ENCODE data around the gene DAGLB. TPM values are rescaled to one million over a fixed set of nuclear protein-coding genes. Genes with fewer than 3 reads are reported as not detected.

DAGLB gene
- total RNA-seq, 1 experiment from 2014 or later, result 29.5 TPM

GRCh38 chr7:6446838-6447580, 745 bp downstream of the DAGLB start:
- peak; percentile 96 for DNase-seq (ENCODE audit: unreplicated experiment)
- no peak for TF ChIP-seq CTCF (IDR thresholded peaks at IDR 0.05; ENCODE audit: unreplicated experiment)
- intact Hi-C loops (cut with micrococcal nuclease), result no loop called here
- Mint-ChIP-seq H3K36me3 (ENCODE audit: insufficient read depth, unreplicated experiment) (peaks cover 53% of the 10 kb centered on the region), H3K4me1 (ENCODE audit: insufficient read depth, unreplicated experiment) (peaks cover 28% of the 10 kb centered on the region), H3K4me3 (ENCODE audit: unreplicated experiment) (peak overlapping the region; percentile 76), H3K27me3 (ENCODE audit: insufficient read depth, unreplicated experiment) (no peaks in the 10 kb centered on the region), H3K27ac (ENCODE audit: low read depth, unreplicated experiment) (peak overlapping the region; percentile 98), H3K9me3 (ENCODE audit: unreplicated experiment) (no peaks in the 10 kb centered on the region)
- BruUV-seq (replicated peaks), result TSS peak; percentile 36
- ChIA-PET POLR2A (interaction anchor here (0.6 to 2.1 kb wide), 10 partner anchors 11 to 652 kb away, joined by 3 to 13 read pairs (median 5); no protein-coding TSS in a partner anchor), CTCF (interaction anchor here (0.6 to 0.9 kb wide), 2 partner anchors 29 to 97 kb away, joined by 3 to 5 read pairs; no protein-coding TSS in a partner anchor)

DNA sequence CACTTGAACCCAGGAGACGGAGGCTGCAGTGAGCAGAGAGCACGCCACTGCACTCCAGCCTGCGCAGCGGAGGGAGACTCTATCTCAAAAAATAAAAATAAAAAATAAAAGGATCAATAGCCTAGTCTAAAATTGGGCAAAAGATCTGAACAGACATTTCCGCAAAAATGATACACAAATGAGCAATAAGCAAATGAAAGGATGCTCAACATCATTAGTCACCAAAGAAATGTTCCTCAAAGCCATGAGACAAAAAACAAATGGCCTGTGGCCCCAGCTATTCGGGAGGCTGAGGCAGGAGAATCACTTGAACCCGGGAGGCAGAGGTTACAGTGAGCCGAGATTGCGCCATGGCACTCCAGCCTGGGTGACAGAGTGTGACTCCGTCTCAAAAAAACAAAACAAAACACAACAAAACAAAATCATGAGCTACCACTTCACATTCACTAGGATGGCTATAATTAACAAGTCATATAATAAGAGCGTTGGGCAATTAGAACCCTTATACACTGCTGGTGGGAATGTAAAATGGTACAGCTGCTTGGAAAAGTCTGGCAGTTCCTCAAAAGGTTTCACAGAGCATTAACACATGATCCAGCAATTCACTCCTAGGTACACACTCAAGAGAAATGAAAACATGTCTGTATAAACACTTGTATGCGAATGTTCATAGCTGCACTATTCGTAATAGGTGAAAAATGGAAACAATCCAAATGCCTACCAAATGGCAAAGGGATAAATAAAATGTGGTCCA, 3.1 kb downstream of the DAGLB start:
- POLR2A ChIA-PET, result interaction anchor here (0.6 to 0.8 kb wide), 2 partner anchors 8 to 45 kb away, joined by 3 to 5 read pairs; no protein-coding TSS in a partner anchor
- Mint-ChIP-seq H3K36me3 (ENCODE audit: insufficient read depth, unreplicated experiment) (peaks cover 76% of the 10 kb centered on the region), H3K4me3 (ENCODE audit: unreplicated experiment) (peak overlapping the region; percentile 48), H3K27ac (ENCODE audit: low read depth, unreplicated experiment) (peak overlapping the region; percentile 81), H3K4me1 (ENCODE audit: insufficient read depth, unreplicated experiment) (peaks cover 29% of the 10 kb centered on the region), H3K9me3 (ENCODE audit: unreplicated experiment) (no peaks in the 10 kb centered on the region), H3K27me3 (ENCODE audit: insufficient read depth, unreplicated experiment) (no peaks in the 10 kb centered on the region)
- CTCF ChIA-PET, result interaction anchor here (0.5 to 1.0 kb wide), 3 partner anchors 17 to 276 kb away, joined by 3 to 4 read pairs (median 3); no protein-coding TSS in a partner anchor
- intact Hi-C loops (cut with micrococcal nuclease), result no loop called here
- TF ChIP-seq CTCF (IDR thresholded peaks at IDR 0.05; ENCODE audit: unreplicated experiment), result no peak
- BruUV-seq (replicated peaks), result no TSS peak
- DNase-seq (ENCODE audit: unreplicated experiment), result no peak

- peak overlapping the region; percentile 81 for H3K27ac Mint-ChIP-seq (ENCODE audit: low read depth, unreplicated experiment)
- CTCF ChIA-PET, result interaction anchor here (0.6 to 1.1 kb wide), 6 partner anchors 9 to 161 kb away, joined by 3 to 5 read pairs (median 3); no protein-coding TSS in a partner anchor
Observed at GRCh38 chr7:6443372-6443941, 4.3 kb downstream of the DAGLB start.

More at GRCh38 chr7:6443372-6443941, 4.3 kb downstream of the DAGLB start:
- POLR2A ChIA-PET, result interaction anchor here (1.0 kb wide), 1 partner anchor 45 kb away, joined by 3 read pairs; no protein-coding TSS in a partner anchor
- H3K9me3 Mint-ChIP-seq (ENCODE audit: unreplicated experiment), result no peaks in the 10 kb centered on the region
- TF ChIP-seq CTCF (IDR thresholded peaks at IDR 0.05; ENCODE audit: unreplicated experiment), result no peak
- H3K4me3 Mint-ChIP-seq (ENCODE audit: unreplicated experiment), result peak overlapping the region; percentile 17
- peaks cover 85% of the 10 kb centered on the region for H3K36me3 Mint-ChIP-seq (ENCODE audit: insufficient read depth, unreplicated experiment)
- no peaks in the 10 kb centered on the region for H3K27me3 Mint-ChIP-seq (ENCODE audit: insufficient read depth, unreplicated experiment)
- peaks cover 29% of the 10 kb centered on the region for H3K4me1 Mint-ChIP-seq (ENCODE audit: insufficient read depth, unreplicated experiment)
- DNase-seq (ENCODE audit: unreplicated experiment), result peak; percentile 69
- intact Hi-C loops (cut with micrococcal nuclease), result no loop called here
- BruUV-seq (replicated peaks), result no TSS peak
